ENCODE measurements around the gene E2F6. TPM values are rescaled to one million over a fixed set of nuclear protein-coding genes. Genes with fewer than 3 reads are reported as not detected.

E2F6 gene
- total RNA-seq, 1 experiment from 2014 or later, result 27.1 TPM

GRCh38 chr2:11422901-11423435 lies 43.0 kb downstream of the E2F6 start:
- CTCF ChIA-PET, result no interaction called here
- no TSS peak for BruUV-seq (replicated peaks)
- no peak for ATAC-seq

GRCh38 chr2:11422491-11422865 lies 43.5 kb downstream of the E2F6 start:
- no peaks in the 10 kb centered on the region for H3K79me2 ChIP-seq (ENCODE audit: low read length)
- no peak overlapping the region for H2AFZ ChIP-seq (ENCODE audit: low read length)
- DNase-seq (no peak), ATAC-seq (no peak)
- H3K27me3 ChIP-seq (ENCODE audit: low read length), result no peaks in the 10 kb centered on the region
- no peak for TF ChIP-seq CTCF (conservative IDR thresholded peaks at IDR 0.05; ENCODE audit: low read depth, low read length)
- no peak for TF ChIP-seq EZH2phosphoT487 (IDR thresholded peaks at IDR 0.05; ENCODE audit: borderline replicate concordance, low read length)
- no peak for TF ChIP-seq EZH2 (IDR thresholded peaks at IDR 0.05; ENCODE audit: low read length, unreplicated experiment)
- H3K9ac ChIP-seq (ENCODE audit: low read length), result no peak overlapping the region
- no peak overlapping the region for H3K4me2 ChIP-seq (ENCODE audit: low read length)
- ChIA-PET CTCF (no interaction called here), POLR2A (ENCODE audit: unreplicated experiment) (no interaction called here)
- intact Hi-C loops (cut with micrococcal nuclease), result no loop called here
- H3K9me2 ChIP-seq (replicated peaks; ENCODE audit: low read length), result no peaks in the 10 kb centered on the region
- H4K20me1 ChIP-seq (ENCODE audit: low read length), result no peaks in the 10 kb centered on the region
- H3K4me3 ChIP-seq (ENCODE audit: low read length), result no peak overlapping the region
- H3K4me1 ChIP-seq (ENCODE audit: insufficient read depth, low read length), result no peaks in the 10 kb centered on the region
- H3K36me3 ChIP-seq (ENCODE audit: low read depth, low read length), result peaks cover 4% of the 10 kb centered on the region; the same call in 1 of the 2 replicates
- no TSS peak for BruUV-seq (replicated peaks)
- no peaks in the 10 kb centered on the region for H3F3A ChIP-seq (ENCODE audit: low read length, unreplicated experiment)
- no peak overlapping the region for H3K27ac ChIP-seq (ENCODE audit: low read length)
- peaks cover 7% of the 10 kb centered on the region for H3K9me3 ChIP-seq (ENCODE audit: low read length)

More at GRCh38 chr2:11422901-11423435, 43.0 kb downstream of the E2F6 start:
- H4K20me1 ChIP-seq (ENCODE audit: low read length), result no peaks in the 10 kb centered on the region
- H3K27ac ChIP-seq (ENCODE audit: low read length), result no peak overlapping the region
- H3K9me3 ChIP-seq (ENCODE audit: low read length), result peaks cover 3% of the 10 kb centered on the region
- no peaks in the 10 kb centered on the region for H3F3A ChIP-seq (ENCODE audit: low read length, unreplicated experiment)
- H2AFZ ChIP-seq (ENCODE audit: low read length), result no peak overlapping the region
- no peaks in the 10 kb centered on the region for H3K27me3 ChIP-seq (ENCODE audit: low read length)
- TF ChIP-seq EZH2phosphoT487 (IDR thresholded peaks at IDR 0.05; ENCODE audit: borderline replicate concordance, low read length) (no peak), EZH2 (IDR thresholded peaks at IDR 0.05; ENCODE audit: low read length, unreplicated experiment) (no peak)
- no peak for DNase-seq
- H3K9ac ChIP-seq (ENCODE audit: low read length), result no peak overlapping the region
- H3K79me2 ChIP-seq (ENCODE audit: low read length), result no peaks in the 10 kb centered on the region
- POLR2A ChIA-PET (ENCODE audit: unreplicated experiment), result no interaction called here
- H3K36me3 ChIP-seq (ENCODE audit: low read depth, low read length), result peaks cover 2% of the 10 kb centered on the region; the same call in 1 of the 2 replicates
- intact Hi-C loops (cut with micrococcal nuclease), result no loop called here
- H3K4me1 ChIP-seq (ENCODE audit: insufficient read depth, low read length), result no peaks in the 10 kb centered on the region
- no peaks in the 10 kb centered on the region for H3K9me2 ChIP-seq (replicated peaks; ENCODE audit: low read length)
- no peak overlapping the region for H3K4me3 ChIP-seq (ENCODE audit: low read length)
- H3K4me2 ChIP-seq (ENCODE audit: low read length), result no peak overlapping the region

GRCh38 chr2:11421863-11422490 lies 44.0 kb downstream of the E2F6 start:
- Histone ChIP-seq H4K20me1 (ENCODE audit: low read length) (no peaks in the 10 kb centered on the region), H3K4me1 (ENCODE audit: insufficient read depth, low read length) (no peaks in the 10 kb centered on the region), H3F3A (ENCODE audit: low read length, unreplicated experiment) (no peaks in the 10 kb centered on the region), H3K27me3 (ENCODE audit: low read length) (no peaks in the 10 kb centered on the region), H2AFZ (ENCODE audit: low read length) (no peak overlapping the region), H3K4me2 (ENCODE audit: low read length) (no peak overlapping the region), H3K27ac (ENCODE audit: low read length) (no peak overlapping the region), H3K9me3 (ENCODE audit: low read length) (peaks cover 7% of the 10 kb centered on the region), H3K9ac (ENCODE audit: low read length) (no peak overlapping the region), H3K36me3 (ENCODE audit: low read depth, low read length) (peaks cover 4% of the 10 kb centered on the region; the same call in 1 of the 2 replicates), H3K4me3 (ENCODE audit: low read length) (no peak overlapping the region), H3K9me2 (replicated peaks; ENCODE audit: low read length) (no peaks in the 10 kb centered on the region), H3K79me2 (ENCODE audit: low read length) (no peaks in the 10 kb centered on the region)
- BruUV-seq (replicated peaks), result no TSS peak
- intact Hi-C loops (cut with micrococcal nuclease), result no loop called here
- TF ChIP-seq CTCF (conservative IDR thresholded peaks at IDR 0.05; ENCODE audit: low read depth, low read length), result no peak
- TF ChIP-seq EZH2phosphoT487 (IDR thresholded peaks at IDR 0.05; ENCODE audit: borderline replicate concordance, low read length), result no peak
- TF ChIP-seq EZH2 (IDR thresholded peaks at IDR 0.05; ENCODE audit: low read length, unreplicated experiment), result no peak
- ChIA-PET CTCF (no interaction called here), POLR2A (ENCODE audit: unreplicated experiment) (no interaction called here)
- ATAC-seq, result no peak
- DNase-seq, result no peak
